Body of pancreas (tissue), 4 donors: ENCODE results near the gene TMEM91. TPM values are rescaled to one million over a fixed set of nuclear protein-coding genes. Genes with fewer than 3 reads are reported as not detected.
A peak's percentile ranks its signal among the peaks of the same experiment; 100 is the strongest.
"Not testable (repeated sequence)": the region's sequence is repeated elsewhere in the genome, so short reads cannot be mapped to it uniquely, and the experiment has no call there.

Experiments used
- ATAC-seq: fragments of 150-250 bp; one replicate; pipeline ENCODE4 v1.9.1; 2016
- DNase-seq, 4 donors: peaks; one replicate each; pipeline ENCODE4 v3.0.0-alpha.2; 2019
- H3K27ac ChIP-seq, 4 donors: fragments of 200-600 bp; sonication (generic); 1 replicate in 3 of 4; 2 replicates in 1 of 4; pipeline versions ENCODE4 v1.5.1 to v1.6.1; 2016 to 2019; ENCODE audit warnings: mild to moderate bottlenecking in 1 of 4, mixed read lengths in 1 of 4, moderate library complexity in 1 of 4
- H3K27me3 ChIP-seq, 2 donors: fragments of 200-600 bp; sonication (generic); one replicate each; pipeline ENCODE4 v1.6.0; 2016; ENCODE audit warnings: mild to moderate bottlenecking in 1 of 2
- H3K36me3 ChIP-seq, 2 donors: fragments of 200-600 bp; sonication (generic); replicated peaks in 1 of 2; 2 replicates each; pipeline ENCODE4 v1.5.1; 2016; ENCODE audit warnings: low read depth in 2 of 2; ENCODE audit not compliant: insufficient read depth in 1 of 2
- H3K4me1 ChIP-seq: fragments of 200-600 bp; sonication (generic); one replicate; pipeline ENCODE4 v1.6.0; 2016
- H3K4me3 ChIP-seq, 2 donors: fragments of 200-600 bp; sonication (generic); 1 replicate in 1 of 2; 2 replicates in 1 of 2; pipeline ENCODE4 v1.5.1; 2016 to 2019
- H3K9me3 ChIP-seq, 3 donors: fragments of 200-600 bp; sonication (generic); 1 replicate in 2 of 3; 2 replicates in 1 of 3; pipeline ENCODE4 v1.5.1; 2016
- CTCF ChIP-seq, 7 experiments: fragments of 450-650 bp in 4 of 7; fragments of 200-600 bp in 3 of 7; sonication (generic) in 3 of 7; IDR thresholded peaks; one replicate each; pipeline ENCODE4 v1.5.1; 2016 to 2019; ENCODE audit warnings: antibody characterized with exemption in 7 of 7
- POLR2A ChIP-seq, 3 donors: fragments of 450-650 bp; IDR thresholded peaks; one replicate each; pipeline ENCODE4 v1.6.1; 2016; ENCODE audit warnings: antibody characterized with exemption in 3 of 3, mild to moderate bottlenecking in 2 of 3
- WGBS, 2 donors: methylation state at CpG; one replicate each; pipeline ENCODE4 v1.1.5; 2017; 5-methylcytosine and 5-hydroxymethylcytosine counted together
- intact Hi-C: fragments of 100-400 bp; cut with DNase I; formaldehyde crosslinking; loops from one replicate; pipeline ENCODE4 v1.15.1; 2023
- total RNA-seq, 2 donors: library from RNA; depleted of rRNA; stranded (reverse); fragments of >200 nt; gene quantifications; one replicate each; pipeline ENCODE4 v1.1.0, GENCODE V29; 2016

Gene TMEM91
- total RNA-seq, 2 donors from 2014 or later, result 7.5 to 15.5 TPM

GRCh38 chr19:41367848-41368301 is 8.5 kb upstream of the TMEM91 start:
- WGBS, 2 donors, result 17 to 26% methylated on average over 6 of the region's 6 CpGs
- Histone ChIP-seq H3K4me1 (peaks cover 41% of the 10 kb centered on the region), H3K27ac (peak overlapping the region; percentile 59 to 84 (median 83)), H3K4me3 (no peak overlapping the region), H3K27me3 (no peaks in the 10 kb centered on the region), H3K36me3 (no peaks in the 10 kb centered on the region), H3K9me3 (no peaks in the 10 kb centered on the region)
- DNase-seq (peak in 3 of 4 donors; percentile 16 to 44 (median 31)), ATAC-seq (peak; percentile 43)
- intact Hi-C loops, result no loop called here
- no peak for TF ChIP-seq CTCF (IDR thresholded peaks at IDR 0.05)
- no peak for TF ChIP-seq POLR2A (IDR thresholded peaks at IDR 0.05)

GRCh38 chr19:41369769-41370168 is 6.6 kb upstream of the TMEM91 start:
- TF ChIP-seq CTCF (IDR thresholded peaks at IDR 0.05), result no peak
- TF ChIP-seq POLR2A (IDR thresholded peaks at IDR 0.05), result no peak
- Histone ChIP-seq H3K27ac (no peak overlapping the region), H3K9me3 (no peaks in the 10 kb centered on the region), H3K4me1 (peaks cover 41% of the 10 kb centered on the region), H3K4me3 (no peak overlapping the region), H3K27me3 (no peaks in the 10 kb centered on the region), H3K36me3 (no peaks in the 10 kb centered on the region)
- 93 to 96% methylated on average over 2 of the region's 2 CpGs for WGBS, 2 donors
- intact Hi-C loops, result no loop called here
- DNase-seq (no peak), ATAC-seq (no peak)

- intact Hi-C loops, ATAC-seq: not testable (repeated sequence)
These were observed 5.2 kb upstream of the TMEM91 start for GRCh38 chr19:41371119-41371518.

GRCh38 chr19:41371541-41371940 is 4.8 kb upstream of the TMEM91 start:
- H3K27ac ChIP-seq, result no peak overlapping the region
- no peaks in the 10 kb centered on the region for H3K27me3 ChIP-seq
- intact Hi-C loops, result no loop called here
- 92 to 96% methylated on average over 8 of the region's 8 CpGs for WGBS, 2 donors
- no peaks in the 10 kb centered on the region for H3K36me3 ChIP-seq
- ATAC-seq, result no peak
- no peak for DNase-seq
- no peak overlapping the region for H3K4me3 ChIP-seq
- H3K9me3 ChIP-seq, result no peaks in the 10 kb centered on the region
- peaks cover 44% of the 10 kb centered on the region for H3K4me1 ChIP-seq
- no peak for TF ChIP-seq POLR2A (IDR thresholded peaks at IDR 0.05)
- TF ChIP-seq CTCF (IDR thresholded peaks at IDR 0.05), result no peak

More at GRCh38 chr19:41371119-41371518, 5.2 kb upstream of the TMEM91 start:
- 96 to 100% methylated on average over 5 of the region's 5 CpGs for WGBS, 2 donors
- H3K9me3 ChIP-seq, H3K27ac ChIP-seq, H3K27me3 ChIP-seq, H3K36me3 ChIP-seq, H3K4me3 ChIP-seq, DNase-seq: not testable (repeated sequence)
- peaks cover 44% of the 10 kb centered on the region for H3K4me1 ChIP-seq

- H3K4me1 ChIP-seq, result peaks cover 45% of the 10 kb centered on the region
- intact Hi-C loops, result no loop called here
- TF ChIP-seq CTCF (IDR thresholded peaks at IDR 0.05) (no peak), POLR2A (IDR thresholded peaks at IDR 0.05) (no peak)
- H3K27ac ChIP-seq, result no peak overlapping the region
- H3K36me3 ChIP-seq, result no peaks in the 10 kb centered on the region
- H3K27me3 ChIP-seq, result no peaks in the 10 kb centered on the region
- no peak for DNase-seq
- 57 to 59% methylated on average over 2 of the region's 2 CpGs for WGBS, 2 donors
- ATAC-seq, result no peak
- no peak overlapping the region for H3K4me3 ChIP-seq
- no peaks in the 10 kb centered on the region for H3K9me3 ChIP-seq
These were observed 3.8 kb upstream of the TMEM91 start for GRCh38 chr19:41372501-41372900.
